ENCODE results near the gene OR10G6. TPM values are rescaled to one million over a fixed set of nuclear protein-coding genes. Genes with fewer than 3 reads are reported as not detected.
"Not testable (repeated sequence)": the region's sequence is repeated elsewhere in the genome, so short reads cannot be mapped to it uniquely, and the experiment has no call there.

Gene OR10G6
- total RNA-seq (not detected), polyA plus RNA-seq (ENCODE audit: insufficient read length in 2 of 2) (not detected)
- long read RNA-seq, donor 1, result 0 reads
- long read RNA-seq, donor 2, result 0 reads
- long read RNA-seq, donor 3, result 0 reads
- long read RNA-seq, donor 4, result 0 reads

GRCh38 chr11:123995119-123995518 is at the start of gene OR10G6:
Gene OR10G6, minus strand, starts transcription at chr11:123995161. Its CDS starts 0 bp downstream, at chr11:123995161.
- H3K27me3 ChIP-seq (ENCODE audit: control insufficient read depth, insufficient read depth, low read length), result no peaks in the 10 kb centered on the region
- H3K4me3 ChIP-seq (ENCODE audit: low read depth, low read length), result no peak within 1 kb of the TSS
- no peak for DNase-seq (ENCODE audit: low read depth in 4 of 6, low spot score in 6 of 6)
- H3K9me3 ChIP-seq (ENCODE audit: control insufficient read depth, insufficient read depth, low read length), result no peaks in the 10 kb centered on the region
- H3K36me3 ChIP-seq (ENCODE audit: control insufficient read depth, insufficient read depth, low read length), result no peaks in the 10 kb centered on the region
- 100% methylated on average over 1 of the region's 1 CpG for WGBS (ENCODE audit: insufficient coverage)
- H3K27ac ChIP-seq (ENCODE audit: low read depth, low read length), result no peak within 1 kb of the TSS
- H3K4me1 ChIP-seq (ENCODE audit: control insufficient read depth, insufficient read depth, low read length), result no peaks in the 10 kb centered on the region

GRCh38 chr11:124043420-124043819 is 48.5 kb upstream of the OR10G6 start:
- no peak for DNase-seq (ENCODE audit: low read depth in 4 of 6, low spot score in 6 of 6)
- no CpG with 5 or more reads among the region's 4 CpGs for WGBS (ENCODE audit: insufficient coverage)

GRCh38 chr11:124041254-124041653 is 46.3 kb upstream of the OR10G6 start, which contains the start of gene OR10G7:
Gene OR10G7, minus strand, starts transcription at chr11:124041325. Its CDS starts 2,324 bp downstream, at chr11:124039001.
- DNase-seq (ENCODE audit: low read depth in 4 of 6, low spot score in 6 of 6), result peak in 1 of 6 donors; percentile 21
- no peaks in the 10 kb centered on the region for H3K27me3 ChIP-seq (ENCODE audit: control insufficient read depth, insufficient read depth, low read length)

More at GRCh38 chr11:124043420-124043819, 48.5 kb upstream of the OR10G6 start:
- no peaks in the 10 kb centered on the region for H3K27me3 ChIP-seq (ENCODE audit: control insufficient read depth, insufficient read depth, low read length)
- no peak overlapping the region for H3K27ac ChIP-seq (ENCODE audit: low read depth, low read length)
- no peak overlapping the region for H3K4me3 ChIP-seq (ENCODE audit: low read depth, low read length)
- H3K36me3 ChIP-seq (ENCODE audit: control insufficient read depth, insufficient read depth, low read length), result no peaks in the 10 kb centered on the region
- no peaks in the 10 kb centered on the region for H3K4me1 ChIP-seq (ENCODE audit: control insufficient read depth, insufficient read depth, low read length)
- H3K9me3 ChIP-seq (ENCODE audit: control insufficient read depth, insufficient read depth, low read length), result no peaks in the 10 kb centered on the region

DNA sequence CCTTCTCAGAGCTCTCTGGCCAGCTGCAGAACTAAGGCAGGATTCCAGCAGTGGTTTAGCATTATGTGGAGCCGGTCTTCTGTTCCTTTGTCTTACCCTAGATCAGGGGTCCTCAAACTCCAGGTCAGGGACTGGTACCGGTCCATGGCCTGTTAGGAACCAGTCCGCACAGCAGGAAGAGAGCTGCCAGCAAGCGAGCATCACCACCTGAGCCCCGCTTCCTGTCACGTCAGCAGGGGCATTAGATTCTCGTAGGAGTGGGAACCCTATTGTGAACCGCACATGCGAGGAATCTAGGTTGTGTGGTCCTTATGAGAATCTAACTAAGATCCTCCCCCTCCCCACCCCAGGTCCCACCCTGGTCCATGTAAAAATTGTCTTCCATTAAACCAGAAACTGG is 44.6 kb upstream of the OR10G6 start:
- WGBS (ENCODE audit: insufficient coverage), result 83% methylated on average over 5 of the region's 9 CpGs
- Histone ChIP-seq H3K36me3 (ENCODE audit: control insufficient read depth, insufficient read depth, low read length) (no peaks in the 10 kb centered on the region), H3K4me1 (ENCODE audit: control insufficient read depth, insufficient read depth, low read length) (no peaks in the 10 kb centered on the region), H3K4me3 (ENCODE audit: low read depth, low read length) (no peak overlapping the region), H3K9me3 (ENCODE audit: control insufficient read depth, insufficient read depth, low read length) (no peaks in the 10 kb centered on the region), H3K27me3 (ENCODE audit: control insufficient read depth, insufficient read depth, low read length) (no peaks in the 10 kb centered on the region), H3K27ac (ENCODE audit: low read depth, low read length) (no peak overlapping the region)
- no peak for DNase-seq (ENCODE audit: low read depth in 4 of 6, low spot score in 6 of 6)

More at GRCh38 chr11:124041254-124041653, 46.3 kb upstream of the OR10G6 start, which contains the start of gene OR10G7:
- WGBS (ENCODE audit: insufficient coverage), result no CpG with 5 or more reads among the region's 1 CpG
- Histone ChIP-seq H3K4me3 (ENCODE audit: low read depth, low read length) (no peak within 1 kb of the TSS), H3K27ac (ENCODE audit: low read depth, low read length) (no peak within 1 kb of the TSS), H3K36me3 (ENCODE audit: control insufficient read depth, insufficient read depth, low read length) (no peaks in the 10 kb centered on the region), H3K9me3 (ENCODE audit: control insufficient read depth, insufficient read depth, low read length) (no peaks in the 10 kb centered on the region), H3K4me1 (ENCODE audit: control insufficient read depth, insufficient read depth, low read length) (no peaks in the 10 kb centered on the region)

- Histone ChIP-seq H3K36me3 (ENCODE audit: control insufficient read depth, insufficient read depth, low read length) (no peaks in the 10 kb centered on the region), H3K27me3 (ENCODE audit: control insufficient read depth, insufficient read depth, low read length) (no peaks in the 10 kb centered on the region), H3K4me1 (ENCODE audit: control insufficient read depth, insufficient read depth, low read length) (no peaks in the 10 kb centered on the region), H3K4me3 (ENCODE audit: low read depth, low read length) (no peak overlapping the region), H3K27ac (ENCODE audit: low read depth, low read length) (no peak overlapping the region), H3K9me3 (ENCODE audit: control insufficient read depth, insufficient read depth, low read length) (no peaks in the 10 kb centered on the region)
- no peak for DNase-seq (ENCODE audit: low read depth in 4 of 6, low spot score in 6 of 6)
- 100% methylated on average over 1 of the region's 1 CpG for WGBS (ENCODE audit: insufficient coverage)
These were observed 41.7 kb upstream of the OR10G6 start for GRCh38 chr11:124036666-124037065.

DNA sequence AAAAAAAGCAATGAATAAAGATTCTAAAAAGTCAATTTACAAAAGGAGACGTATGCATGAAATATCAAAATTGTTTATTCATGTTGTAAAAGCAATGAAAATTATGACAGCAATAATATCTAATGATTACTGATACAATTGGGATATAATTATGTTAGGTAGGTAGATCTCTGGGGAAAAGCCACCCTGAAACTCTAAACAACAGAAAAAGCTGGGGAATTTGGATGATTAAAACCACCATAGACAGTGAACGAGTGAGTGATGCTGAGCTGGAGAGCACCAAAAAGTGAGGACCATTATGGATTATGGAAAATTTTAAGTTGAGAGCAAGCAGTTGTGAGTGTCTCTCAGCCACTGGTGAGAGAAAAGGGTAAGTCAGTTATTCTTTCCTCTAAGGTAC is 31.5 kb upstream of the OR10G6 start, which contains the start of gene OR10G8:
TSS of gene OR10G8 (plus strand) at position 301 of the 400 bp plus-strand sequence. CDS start 2,825 bp downstream, outside the sequence.
- Histone ChIP-seq H3K36me3 (ENCODE audit: control insufficient read depth, insufficient read depth, low read length) (no peaks in the 10 kb centered on the region), H3K27ac (ENCODE audit: low read depth, low read length) (no peak within 1 kb of the TSS), H3K9me3 (ENCODE audit: control insufficient read depth, insufficient read depth, low read length) (no peaks in the 10 kb centered on the region), H3K27me3 (ENCODE audit: control insufficient read depth, insufficient read depth, low read length) (no peaks in the 10 kb centered on the region), H3K4me3 (ENCODE audit: low read depth, low read length) (no peak within 1 kb of the TSS), H3K4me1 (ENCODE audit: control insufficient read depth, insufficient read depth, low read length) (no peaks in the 10 kb centered on the region)
- no peak for DNase-seq (ENCODE audit: low read depth in 4 of 6, low spot score in 6 of 6)
- WGBS (ENCODE audit: insufficient coverage), result no CpG with 5 or more reads among the region's 2 CpGs

DNA sequence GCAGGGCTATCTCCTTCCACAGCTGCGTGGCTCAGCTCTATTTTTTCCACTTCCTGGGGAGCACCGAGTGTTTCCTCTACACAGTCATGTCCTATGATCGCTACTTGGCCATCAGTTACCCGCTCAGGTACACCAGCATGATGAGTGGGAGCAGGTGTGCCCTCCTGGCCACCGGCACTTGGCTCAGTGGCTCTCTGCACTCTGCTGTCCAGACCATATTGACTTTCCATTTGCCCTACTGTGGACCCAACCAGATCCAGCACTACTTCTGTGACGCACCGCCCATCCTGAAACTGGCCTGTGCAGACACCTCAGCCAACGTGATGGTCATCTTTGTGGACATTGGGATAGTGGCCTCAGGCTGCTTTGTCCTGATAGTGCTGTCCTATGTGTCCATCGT is 20.9 kb upstream of the OR10G6 start:
- H3K4me3 ChIP-seq (ENCODE audit: low read depth, low read length); H3K9me3 ChIP-seq (ENCODE audit: control insufficient read depth, insufficient read depth, low read length); H3K27ac ChIP-seq (ENCODE audit: low read depth, low read length); H3K36me3 ChIP-seq (ENCODE audit: control insufficient read depth, insufficient read depth, low read length); H3K4me1 ChIP-seq (ENCODE audit: control insufficient read depth, insufficient read depth, low read length); DNase-seq (ENCODE audit: low read depth in 4 of 6, low spot score in 6 of 6); H3K27me3 ChIP-seq (ENCODE audit: control insufficient read depth, insufficient read depth, low read length): not testable (repeated sequence)
- WGBS (ENCODE audit: insufficient coverage), result 85% methylated on average over 4 of the region's 9 CpGs

GRCh38 chr11:124012697-124013096 is 17.7 kb upstream of the OR10G6 start, which contains the start of gene OR10G4:
Gene OR10G4, plus strand, starts transcription at chr11:124012997. Its CDS starts 2,578 bp downstream, at chr11:124015575.
- WGBS (ENCODE audit: insufficient coverage), result no CpG with 5 or more reads among the region's 2 CpGs
- H3K27ac ChIP-seq (ENCODE audit: low read depth, low read length), result no peak within 1 kb of the TSS
- H3K9me3 ChIP-seq (ENCODE audit: control insufficient read depth, insufficient read depth, low read length), result no peaks in the 10 kb centered on the region
- H3K36me3 ChIP-seq (ENCODE audit: control insufficient read depth, insufficient read depth, low read length), result no peaks in the 10 kb centered on the region
- no peak within 1 kb of the TSS for H3K4me3 ChIP-seq (ENCODE audit: low read depth, low read length)
- no peaks in the 10 kb centered on the region for H3K4me1 ChIP-seq (ENCODE audit: control insufficient read depth, insufficient read depth, low read length)
- no peaks in the 10 kb centered on the region for H3K27me3 ChIP-seq (ENCODE audit: control insufficient read depth, insufficient read depth, low read length)
- DNase-seq (ENCODE audit: low read depth in 4 of 6, low spot score in 6 of 6), result no peak

GRCh38 chr11:123979311-123979710 is 15.7 kb downstream of the OR10G6 start:
- WGBS (ENCODE audit: insufficient coverage), result 86% methylated on average over 4 of the region's 5 CpGs
- no peak overlapping the region for H3K27ac ChIP-seq (ENCODE audit: low read depth, low read length)
- no peaks in the 10 kb centered on the region for H3K4me1 ChIP-seq (ENCODE audit: control insufficient read depth, insufficient read depth, low read length)
- no peaks in the 10 kb centered on the region for H3K27me3 ChIP-seq (ENCODE audit: control insufficient read depth, insufficient read depth, low read length)
- H3K36me3 ChIP-seq (ENCODE audit: control insufficient read depth, insufficient read depth, low read length), result no peaks in the 10 kb centered on the region
- H3K4me3 ChIP-seq (ENCODE audit: low read depth, low read length), result no peak overlapping the region
- DNase-seq (ENCODE audit: low read depth in 4 of 6, low spot score in 6 of 6), result no peak
- no peaks in the 10 kb centered on the region for H3K9me3 ChIP-seq (ENCODE audit: control insufficient read depth, insufficient read depth, low read length)

- Histone ChIP-seq H3K9me3 (ENCODE audit: control insufficient read depth, insufficient read depth, low read length) (no peaks in the 10 kb centered on the region), H3K4me1 (ENCODE audit: control insufficient read depth, insufficient read depth, low read length) (no peaks in the 10 kb centered on the region), H3K27ac (ENCODE audit: low read depth, low read length) (no peak within 1 kb of the TSS), H3K4me3 (ENCODE audit: low read depth, low read length) (no peak within 1 kb of the TSS), H3K36me3 (ENCODE audit: control insufficient read depth, insufficient read depth, low read length) (no peaks in the 10 kb centered on the region), H3K27me3 (ENCODE audit: control insufficient read depth, insufficient read depth, low read length) (no peaks in the 10 kb centered on the region)
- DNase-seq (ENCODE audit: low read depth in 4 of 6, low spot score in 6 of 6), result no peak
These were observed 17.1 kb downstream of the OR10G6 start, which contains the start of gene OR10S1 for GRCh38 chr11:123977731-123978347. Gene OR10S1, minus strand, starts transcription at chr11:123977781. Its CDS starts 117 bp downstream, at chr11:123977664.
